NT2/D1 (cell line): ENCODE data around the gene HRK.

Experiments
- YY1 ChIP-seq: IDR thresholded peaks from 2 replicates; pipeline ENCODE4 v1.6.1; 2011; ENCODE audit not compliant: insufficient read length, insufficient read depth
- ZNF274 ChIP-seq: IDR thresholded peaks from 2 replicates; pipeline ENCODE4 v1.6.1; 2011; ENCODE audit warnings: mild to moderate bottlenecking, low read depth, low read length

GRCh38 chr12:116896411-116896924, 15.2 kb upstream of the HRK start:
- no peak for TF ChIP-seq ZNF274
- TF ChIP-seq YY1: no peak
